ENCODE measurements around the gene RET.

The RET gene

DNA sequence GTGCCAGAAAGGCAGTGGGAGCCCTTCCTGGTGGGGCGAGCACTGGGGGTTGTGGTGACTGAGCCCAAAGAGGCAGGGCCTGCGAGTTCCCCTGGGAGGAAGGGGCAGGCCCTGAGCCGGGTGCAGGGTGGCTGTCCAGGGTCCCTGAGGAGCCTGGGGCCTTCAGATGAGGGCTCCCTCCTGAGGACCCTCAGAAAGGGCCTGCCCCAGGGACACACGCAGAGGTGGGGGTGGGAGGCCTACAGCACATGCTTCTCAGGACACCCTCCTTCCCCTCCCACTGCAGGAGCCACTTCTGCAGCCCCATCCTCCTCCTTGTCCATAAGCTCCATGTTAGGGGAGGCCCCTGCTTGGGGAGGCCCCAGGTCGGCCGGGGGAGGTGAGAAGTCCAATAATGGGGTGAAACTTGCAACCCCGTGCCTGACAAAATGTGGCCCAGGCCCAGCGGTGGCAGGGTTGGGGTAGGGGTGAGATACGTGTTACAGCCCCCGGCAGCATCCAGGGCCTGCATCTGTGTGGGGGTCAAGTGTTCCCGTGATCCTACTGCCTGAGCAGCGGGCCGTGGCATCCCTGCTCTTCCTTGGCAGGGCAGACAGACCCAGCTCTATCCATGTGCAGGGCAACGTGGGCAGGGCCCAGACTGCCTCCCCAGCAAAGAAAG is 31.8 kb upstream of the RET start:
- no peak for DNase-seq

DNA sequence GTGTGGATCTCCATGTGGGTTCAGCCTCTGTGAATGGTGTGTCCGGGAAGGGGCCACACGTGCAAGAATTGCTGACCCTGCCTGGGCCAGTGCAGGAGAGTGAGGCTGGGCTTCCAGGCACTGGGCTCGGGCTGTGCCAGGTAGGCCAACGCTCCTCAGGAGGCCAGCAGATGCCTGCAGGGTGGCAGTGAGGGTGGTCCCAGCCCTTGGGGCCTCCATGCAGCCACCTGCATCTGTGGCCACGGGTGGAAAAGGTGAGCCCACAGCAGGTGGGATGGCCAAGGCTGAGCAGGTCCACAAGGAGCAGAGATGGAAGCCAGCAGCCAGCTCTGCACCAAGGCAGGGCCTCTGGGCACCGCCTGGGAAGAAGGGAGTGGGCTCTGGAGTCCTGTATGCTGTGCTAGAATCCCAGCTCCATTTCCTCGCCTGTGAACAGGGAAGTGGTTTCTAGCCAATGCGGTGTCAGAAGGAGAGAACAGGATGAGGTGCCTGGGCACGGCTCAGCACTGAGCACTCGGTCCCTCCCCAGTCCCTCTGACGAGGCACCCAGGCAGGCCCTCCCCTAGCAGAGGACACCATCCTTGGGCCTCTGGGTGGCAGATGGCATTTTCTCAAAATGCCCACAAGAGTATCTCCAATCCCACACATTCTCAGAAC is 31.1 kb upstream of the RET start:
- DNase-seq: no peak

DNA sequence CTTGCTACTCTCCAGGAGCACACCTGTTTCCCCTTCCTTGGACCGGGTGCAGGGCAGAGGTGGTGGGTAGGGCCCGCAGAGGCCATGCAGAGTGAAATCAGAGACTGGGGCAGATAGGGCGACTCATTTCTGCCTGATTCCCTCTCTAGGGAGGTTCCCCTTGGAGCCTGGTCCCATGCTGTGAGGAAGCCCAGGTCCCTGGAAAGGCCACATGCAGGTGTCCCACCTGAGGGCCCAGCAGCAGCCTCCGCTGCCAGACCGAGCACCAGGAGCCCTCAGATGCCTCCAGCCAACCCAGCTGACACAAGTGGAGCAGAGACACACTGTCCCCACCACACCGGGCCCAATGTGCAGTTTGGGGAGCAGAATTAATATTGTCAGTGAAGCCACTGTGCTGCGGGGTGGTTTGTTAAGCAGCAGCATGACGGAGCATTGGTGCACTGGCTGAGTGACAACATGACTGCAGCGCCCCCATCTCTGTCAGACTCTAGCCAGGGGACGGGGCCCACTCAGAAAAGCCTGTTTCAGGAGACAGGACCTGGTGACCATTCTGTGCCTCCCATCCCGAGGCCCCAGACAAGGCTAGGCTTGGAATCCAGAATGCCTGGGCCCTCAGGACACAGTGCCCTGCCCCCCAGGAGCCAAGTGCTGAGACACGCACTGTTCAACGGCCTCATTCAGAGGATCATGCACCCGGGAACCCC is 30.4 kb upstream of the RET start:
- DNase-seq: no peak

DNA sequence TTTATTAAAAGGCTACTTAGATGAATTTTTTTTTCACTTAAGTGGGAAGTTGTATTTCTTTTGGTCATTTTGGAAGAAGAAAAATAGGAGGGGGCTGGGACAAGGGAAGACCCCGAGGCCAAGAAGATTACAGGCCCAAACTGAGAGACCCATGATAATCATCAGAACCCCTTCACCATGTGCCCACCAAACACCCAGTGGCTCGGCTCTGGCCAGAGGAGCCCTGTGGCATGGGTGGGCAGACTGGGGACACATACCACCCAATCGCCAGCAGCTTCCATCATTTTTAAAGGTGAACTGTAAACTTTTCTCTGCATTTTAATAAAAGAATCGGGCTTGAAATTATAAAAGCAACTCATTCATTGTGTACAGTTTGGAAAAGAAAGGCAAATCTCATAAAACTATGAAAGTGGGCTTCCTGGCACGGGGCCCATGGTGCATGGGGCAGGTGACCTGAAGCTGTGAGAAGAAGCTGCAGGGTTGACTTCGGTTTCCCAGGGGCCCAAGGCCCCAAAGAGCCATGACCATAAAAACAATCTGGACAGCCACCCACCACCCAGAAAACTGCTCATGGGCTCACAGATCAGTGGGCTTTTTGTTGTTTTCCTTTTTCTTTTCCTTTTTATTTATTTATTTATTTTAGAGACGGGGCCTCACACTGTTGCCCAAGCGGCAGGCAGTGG is 29.4 kb upstream of the RET start:
- no peak for DNase-seq

DNA sequence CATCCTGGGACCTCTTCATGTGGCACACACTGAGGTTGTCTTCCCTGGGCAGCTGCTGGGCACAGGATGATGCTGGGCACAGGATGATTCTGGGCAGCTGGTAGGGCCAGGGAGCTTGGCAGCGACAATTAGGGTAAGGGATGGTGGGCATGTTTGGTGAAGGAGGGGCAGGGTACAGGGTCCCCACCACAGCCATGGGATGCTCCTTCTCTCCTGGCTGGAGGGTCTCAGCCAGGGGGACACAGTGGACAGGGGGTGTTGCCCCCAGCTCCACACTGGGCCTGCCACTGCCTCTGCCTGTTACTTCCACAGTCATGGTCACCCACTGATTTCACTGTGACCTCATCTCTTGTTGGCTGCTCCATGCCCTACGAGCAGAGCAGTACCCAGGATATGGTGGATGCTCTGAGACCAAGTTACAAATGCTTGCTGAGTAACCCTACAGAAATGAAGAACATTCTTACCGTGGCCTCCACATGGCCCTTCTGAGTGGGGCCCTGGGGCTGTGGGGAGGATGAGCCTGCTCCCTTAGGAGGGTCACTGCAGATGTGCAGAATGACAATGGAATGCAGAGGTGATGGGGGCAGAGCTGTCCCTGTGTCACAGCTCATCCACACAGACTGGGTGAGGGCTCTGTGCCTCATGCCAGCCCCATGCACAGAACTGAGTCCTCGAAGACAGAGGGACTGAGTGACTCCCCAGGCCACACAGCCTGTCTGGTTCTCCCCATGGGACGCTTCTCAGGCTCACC is 28.4 kb upstream of the RET start:
- DNase-seq: no peak

DNA sequence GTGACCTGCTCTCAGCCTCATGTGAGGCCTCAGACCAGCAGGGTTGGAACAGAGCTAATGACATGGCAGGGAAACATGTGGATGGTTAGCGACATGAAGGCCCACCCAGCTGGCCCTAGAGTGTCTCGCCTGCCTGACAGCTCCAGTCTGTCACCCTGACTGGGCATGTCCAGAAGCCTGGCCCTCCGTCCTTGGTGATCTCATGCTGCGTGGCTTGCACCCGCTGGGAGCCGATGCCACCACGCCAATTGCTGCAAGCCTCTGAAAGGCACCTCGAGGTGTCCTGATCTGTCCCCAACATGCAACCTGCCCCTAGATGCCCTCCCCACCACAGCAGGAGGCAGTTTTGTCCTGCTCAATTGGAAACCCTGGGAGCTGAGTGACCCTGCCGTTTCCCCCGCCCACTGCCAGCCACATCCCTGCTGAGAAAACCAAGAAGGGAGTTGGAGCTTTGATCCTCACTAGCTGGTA is 27.8 kb upstream of the RET start:
- no peak for DNase-seq

DNA sequence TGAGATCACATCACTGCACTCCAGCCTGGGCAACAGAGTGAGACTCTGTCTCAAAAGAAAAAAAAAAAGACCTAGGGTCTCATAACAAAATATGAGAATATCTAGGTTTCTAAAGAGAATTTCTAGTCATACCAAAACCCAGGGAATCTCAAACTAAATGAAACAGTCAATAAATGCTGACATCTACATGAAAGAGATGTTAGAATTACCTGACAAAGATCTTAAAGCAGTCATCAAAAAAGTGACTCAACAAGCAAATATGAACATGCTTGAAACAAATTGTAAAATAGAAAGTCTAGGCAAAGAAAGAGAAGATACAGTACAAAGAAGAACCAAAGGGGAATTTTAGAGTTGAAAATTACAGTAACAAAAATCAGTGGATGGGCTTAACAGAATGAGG is 26.9 kb upstream of the RET start:
- no peak for DNase-seq

DNA sequence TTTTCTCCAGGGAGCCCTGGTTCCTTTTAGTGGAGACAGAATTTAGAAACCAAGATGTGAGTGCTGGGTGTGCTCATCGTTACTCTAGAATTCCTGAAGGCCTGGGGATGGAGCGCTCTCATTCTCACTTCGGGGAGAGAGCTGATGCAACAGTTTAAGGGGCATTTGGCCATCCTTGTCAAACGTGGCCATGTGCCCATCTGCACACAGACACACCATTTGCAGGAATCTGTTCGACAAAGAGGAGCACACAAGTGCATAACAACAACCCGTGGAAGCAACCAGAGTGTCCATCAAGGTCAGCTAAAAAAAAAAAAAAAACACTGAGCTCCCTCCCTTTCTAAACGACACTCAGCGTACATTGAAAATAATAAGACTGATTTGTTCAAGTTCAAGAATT is 23.0 kb upstream of the RET start:
- DNase-seq: no peak

DNA sequence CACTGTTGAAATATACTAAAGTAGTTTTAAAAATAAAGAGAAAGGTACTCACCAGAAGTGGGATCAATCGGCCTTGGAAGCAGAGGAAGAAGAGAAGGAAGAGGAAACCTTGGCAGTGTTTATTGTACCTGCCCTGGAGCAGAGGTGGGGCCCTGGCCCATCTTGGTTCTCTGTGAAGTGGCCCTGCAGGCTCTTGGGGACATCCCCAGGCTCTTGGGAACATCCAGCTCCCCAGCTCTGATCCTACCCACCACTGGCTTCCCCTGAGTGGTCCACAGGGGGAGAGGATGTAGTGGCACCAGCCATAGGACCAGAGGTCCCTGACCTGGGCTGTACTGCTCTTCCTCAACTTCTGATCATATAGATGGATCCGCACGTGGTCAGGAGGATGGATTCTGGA is 22.3 kb upstream of the RET start:
- DNase-seq: no peak

DNA sequence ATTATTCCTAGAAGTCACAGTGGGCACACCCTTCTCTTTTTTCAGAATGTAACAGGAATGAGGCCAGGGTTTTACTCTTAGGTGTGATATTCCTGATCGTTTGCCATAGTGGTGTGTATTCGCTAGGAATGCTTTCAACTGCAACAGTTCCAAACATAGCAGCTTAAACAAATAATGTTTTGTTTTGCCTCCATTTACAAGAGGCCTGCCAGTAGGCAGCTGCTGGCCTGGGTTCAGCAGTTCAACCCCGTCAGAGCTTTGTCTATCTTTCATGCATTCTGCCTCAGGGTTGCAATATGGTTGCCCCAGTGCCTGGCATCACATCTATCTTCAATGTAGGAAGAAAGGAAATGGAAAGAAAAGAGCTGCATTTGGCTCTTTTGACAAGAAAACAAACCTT is 21.7 kb upstream of the RET start:
- DNase-seq: no peak

DNA sequence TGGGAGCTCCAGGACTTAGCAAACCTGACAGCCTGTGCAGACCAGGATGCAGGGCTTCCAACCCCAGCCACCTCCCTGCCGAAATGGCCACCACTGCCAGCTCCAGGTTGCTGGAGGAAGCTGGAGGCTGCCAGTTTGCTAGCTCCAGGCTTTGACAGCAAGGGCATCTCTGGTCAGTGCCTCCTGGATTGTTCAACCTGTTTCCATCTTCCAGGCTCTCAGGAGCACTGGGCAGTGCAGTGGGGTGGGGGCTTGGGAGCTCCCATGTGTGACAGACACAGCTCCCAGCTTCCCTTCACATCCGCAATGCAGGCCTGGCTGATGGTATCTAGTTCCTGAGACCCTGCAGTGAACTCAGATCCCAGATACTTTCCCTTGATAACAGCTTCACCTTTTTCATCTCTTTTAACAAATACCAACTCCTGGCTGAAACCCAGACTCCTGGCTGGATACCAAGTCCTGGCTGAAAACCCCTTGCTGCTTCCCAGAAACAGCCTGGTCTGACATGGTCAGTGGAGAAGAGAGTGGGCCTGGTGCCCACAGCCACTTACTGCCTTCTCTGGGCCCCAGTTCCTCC is 20.8 kb upstream of the RET start:
- DNase-seq: no peak

DNA sequence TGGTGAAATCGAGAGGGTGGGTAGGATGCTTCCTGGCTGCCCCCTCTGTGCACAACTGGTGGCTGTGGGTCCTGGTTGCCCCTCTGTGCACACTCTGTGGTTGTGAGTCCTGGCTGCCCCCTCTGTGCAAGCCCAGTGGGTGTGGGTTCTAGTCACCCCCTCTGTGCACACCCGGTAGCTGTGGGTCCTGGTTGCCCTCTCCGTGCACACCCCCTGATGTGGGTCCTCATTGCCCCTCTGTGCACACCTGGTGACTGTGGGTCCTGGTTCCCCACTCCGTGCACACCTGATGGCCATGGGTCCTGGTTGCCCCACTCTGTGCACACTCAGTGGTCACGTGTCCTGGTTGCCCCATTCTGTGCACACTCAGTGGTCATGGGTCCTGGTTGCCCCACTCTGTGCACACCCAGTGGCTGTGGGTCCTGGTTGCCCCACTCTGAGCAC is 20.3 kb upstream of the RET start:
- no peak for DNase-seq

DNA sequence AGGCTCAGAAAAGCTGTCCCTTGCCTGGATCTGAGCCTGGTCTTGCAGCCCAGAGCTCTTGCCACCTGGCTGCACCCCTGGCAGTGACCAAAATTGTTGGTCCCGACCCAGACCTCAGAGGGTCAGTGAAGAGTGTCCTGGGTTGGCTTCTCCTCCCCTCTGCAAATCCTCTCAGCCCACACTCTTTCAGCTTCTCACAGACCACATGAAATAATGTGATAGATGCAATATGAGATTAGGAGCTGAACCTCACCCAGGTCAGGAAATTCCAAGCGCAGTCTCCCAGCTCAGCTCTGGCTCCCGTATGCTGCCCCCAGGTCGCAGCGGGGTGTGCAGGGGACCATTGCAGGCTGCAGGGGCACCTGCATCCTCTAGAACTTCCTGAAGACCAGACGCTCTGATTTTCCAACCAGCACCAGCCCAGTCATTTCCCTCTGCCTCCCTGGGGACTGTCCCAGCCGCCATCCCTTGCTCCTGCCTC is 19.6 kb upstream of the RET start:
- DNase-seq: no peak

DNA sequence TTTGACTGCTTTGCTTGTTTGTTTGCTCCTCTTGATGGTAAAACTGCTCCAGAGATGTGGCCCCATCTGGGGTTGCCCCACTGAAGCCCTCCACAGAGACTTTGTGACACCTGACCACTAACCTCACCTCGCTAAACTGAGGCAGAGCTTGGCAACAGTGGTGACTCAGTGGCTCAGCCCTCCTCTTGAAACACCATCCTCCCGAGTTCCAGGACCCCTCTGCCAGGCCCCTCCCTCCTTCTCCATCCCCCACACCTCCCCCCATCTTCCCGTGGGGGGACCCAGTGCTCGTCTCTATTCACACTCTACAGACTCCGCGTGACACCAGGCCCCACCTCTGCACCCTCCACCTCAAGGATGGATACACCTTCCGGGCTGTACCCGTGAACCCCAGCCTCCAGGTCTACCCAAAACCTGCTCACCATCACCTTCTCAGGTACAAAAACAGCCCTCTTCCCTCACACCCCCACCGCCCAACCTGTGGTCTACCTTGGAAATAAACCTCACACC is 19.0 kb upstream of the RET start:
- DNase-seq: no peak

DNA sequence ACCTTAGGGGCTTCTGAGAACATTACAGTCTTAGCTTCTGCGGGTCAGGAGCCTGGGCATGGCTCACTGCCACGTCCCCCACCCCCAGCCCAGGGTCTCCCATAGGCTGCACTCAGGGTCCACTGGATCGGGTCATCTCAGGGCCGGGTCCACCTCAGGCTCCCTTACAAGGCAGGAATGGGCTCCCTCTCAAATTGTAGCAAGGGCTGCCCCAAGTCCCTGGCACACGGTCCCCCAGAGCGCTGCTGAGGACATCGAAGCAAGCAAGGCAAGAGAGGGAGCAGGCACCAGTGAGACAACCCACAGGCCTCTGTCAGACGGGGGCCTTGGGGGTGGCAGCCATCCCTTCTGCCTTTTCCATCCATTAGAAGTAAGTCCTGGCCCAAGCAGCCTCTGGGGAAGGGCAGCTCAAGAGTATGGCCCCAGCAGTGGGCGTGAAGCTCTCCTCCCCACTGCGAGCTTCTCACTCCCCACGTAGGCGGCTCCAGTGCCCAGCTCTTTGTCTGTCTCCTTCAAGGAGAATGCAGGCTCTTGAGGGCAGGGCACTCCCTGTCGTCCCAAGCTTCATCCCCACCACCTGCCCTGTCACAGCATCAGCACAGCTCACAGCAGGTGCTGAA is 18.0 kb upstream of the RET start:
- no peak for DNase-seq

DNA sequence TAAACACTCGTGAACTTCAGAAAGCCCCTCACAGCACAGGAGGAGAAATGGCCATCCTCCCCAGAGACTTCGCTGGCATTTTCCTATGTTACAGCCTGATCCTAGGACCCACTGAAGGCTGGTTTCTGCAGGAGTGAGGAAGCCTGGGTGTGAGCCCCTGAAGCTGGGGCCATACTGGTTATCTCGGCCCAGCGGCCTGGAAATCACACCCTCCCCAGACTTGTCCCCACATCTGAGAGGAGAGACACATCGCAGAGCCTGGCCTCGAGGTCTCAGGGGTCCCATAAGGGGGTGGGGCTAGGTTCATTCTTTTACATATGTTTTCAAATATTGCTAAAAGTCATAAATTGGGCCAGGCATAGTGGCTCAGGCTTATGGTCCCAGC is 17.5 kb upstream of the RET start:
- no peak for DNase-seq

DNA sequence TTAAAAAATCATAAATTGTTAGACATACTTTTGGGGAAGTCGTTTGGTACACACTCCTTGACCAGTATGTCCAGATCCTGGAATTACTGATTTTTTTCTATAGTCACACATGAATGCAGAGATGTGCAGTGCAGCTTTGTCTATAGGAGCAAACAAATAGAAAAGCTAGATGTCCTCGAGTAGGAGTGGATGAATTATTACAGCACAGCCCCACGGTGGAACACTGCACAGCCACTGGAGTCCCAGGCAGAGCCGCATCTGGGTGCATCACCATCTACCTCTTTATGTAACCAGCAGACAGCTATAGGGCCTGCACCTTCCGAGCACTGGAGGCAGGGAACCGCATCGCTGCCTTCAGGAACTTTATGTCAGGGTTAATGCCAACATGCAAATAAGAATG is 17.0 kb upstream of the RET start:
- no peak for DNase-seq

DNA sequence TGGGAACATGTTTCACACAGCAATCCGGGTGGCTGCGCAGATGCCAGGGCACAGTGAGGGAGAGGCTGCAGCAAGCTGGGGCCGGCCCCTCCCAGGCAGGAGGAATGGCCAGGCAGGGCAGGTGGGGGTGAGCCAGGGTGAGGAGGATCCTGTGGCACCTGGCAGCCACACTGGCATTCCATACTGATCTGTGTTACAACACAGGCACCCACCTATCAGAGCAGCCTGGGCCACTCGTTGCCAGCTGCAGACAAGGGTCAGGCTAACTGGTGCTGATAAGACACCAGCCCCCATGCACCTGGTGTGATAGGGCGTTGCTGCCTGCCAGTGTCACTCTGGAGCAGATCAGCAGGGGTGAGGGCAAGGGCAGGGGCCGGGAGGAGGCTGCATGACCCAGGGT is 16.6 kb upstream of the RET start:
- no peak for DNase-seq

DNA sequence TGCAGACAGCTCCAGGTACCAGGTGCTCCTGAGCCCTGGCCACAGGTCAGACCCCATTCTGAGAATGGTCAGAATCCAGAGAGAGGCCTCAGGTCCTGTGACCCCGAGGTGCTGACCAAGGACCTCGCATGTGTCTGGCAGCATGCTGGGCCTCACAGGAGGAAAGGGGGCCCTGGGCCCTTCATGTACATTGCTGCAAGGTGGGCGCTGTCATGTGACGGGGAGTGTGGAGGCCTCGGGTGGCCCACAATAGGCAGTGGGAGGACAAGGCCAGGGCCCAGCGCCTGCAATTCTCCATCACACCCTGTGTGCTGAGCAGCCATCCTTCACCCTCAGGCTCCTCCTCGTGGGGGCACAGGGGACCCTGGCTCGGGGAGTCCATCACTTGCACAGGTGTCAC is 15.5 kb upstream of the RET start:
- DNase-seq: no peak

DNA sequence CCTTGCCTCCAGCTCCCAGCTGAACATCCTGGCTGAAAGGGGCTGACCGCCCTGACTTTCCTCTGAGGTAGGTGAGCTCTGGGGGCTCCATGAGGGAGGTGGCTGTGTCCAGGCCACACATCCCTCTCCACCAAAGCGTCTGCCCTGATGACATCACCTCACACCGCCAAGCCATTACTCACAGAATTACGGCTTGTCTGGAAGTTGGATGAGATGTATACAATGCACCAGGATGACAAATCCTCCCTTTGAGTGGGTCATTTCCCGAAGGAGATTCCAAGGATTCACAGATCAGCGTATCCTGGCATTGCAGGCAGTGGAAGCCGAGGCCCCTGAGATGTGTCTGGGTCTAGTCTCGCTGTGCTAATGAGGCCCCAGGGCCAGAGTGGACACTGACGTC is 15.1 kb upstream of the RET start:
- DNase-seq: no peak

DNA sequence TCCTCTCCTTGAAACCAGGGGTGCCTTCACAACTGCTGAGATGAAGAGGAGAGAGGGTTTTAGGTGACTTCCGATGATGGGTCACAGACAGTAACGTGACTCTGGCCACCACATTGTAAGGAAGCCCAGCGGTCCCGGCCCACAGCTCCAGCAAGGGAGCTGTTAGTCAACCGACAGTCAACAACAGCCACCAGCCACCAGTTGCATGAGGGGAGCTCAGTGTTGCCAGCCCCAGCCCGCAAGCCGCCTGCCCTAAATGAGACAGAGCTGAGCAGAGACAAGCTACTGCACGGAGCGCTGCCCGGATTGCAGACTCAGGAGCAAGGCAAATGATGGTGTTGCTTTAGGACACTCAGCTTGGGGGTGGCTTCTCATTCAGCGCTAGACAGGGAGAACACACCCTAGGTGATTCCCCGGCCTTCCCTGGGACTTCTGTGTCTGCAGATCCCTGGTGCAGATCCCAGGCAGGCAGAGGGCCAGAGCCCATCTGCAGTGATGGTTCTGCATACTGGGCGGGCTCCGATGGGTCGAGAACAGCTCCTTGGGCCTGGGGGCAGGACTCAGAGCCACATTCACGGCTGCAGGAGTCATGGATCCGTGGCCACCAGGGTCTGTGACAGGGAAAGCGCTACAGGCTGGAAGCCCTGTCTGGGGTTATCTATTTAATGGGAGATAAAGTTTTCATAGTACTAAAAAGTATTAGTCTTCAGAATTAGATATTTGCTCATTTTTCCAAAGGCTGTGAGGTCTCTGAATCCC is 14.3 kb upstream of the RET start:
- DNase-seq: no peak

Measured in stimulated activated CD4-positive, alpha-beta T cell treated with anti-CD3 and anti-CD28 coated beads, Interleukin-15, amount 100 ng/mL, for 24 hours (primary cell).